ENCODE data around the gene DNM3.

- no peak for TF ChIP-seq PPARA (CRISPR knock-in tag; IDR thresholded peaks at IDR 0.05; ENCODE audit: borderline replicate concordance)
- no peak for TF ChIP-seq CSRNP3 (CRISPR knock-in tag; IDR thresholded peaks at IDR 0.05)
- TF ChIP-seq ZNF565 (CRISPR knock-in tag; conservative IDR thresholded peaks at IDR 0.05; ENCODE audit: low read depth), result no peak
- no peak for TF ChIP-seq GLIS3 (CRISPR knock-in tag; IDR thresholded peaks at IDR 0.05)
- no peak for TF ChIP-seq PATZ1 (CRISPR knock-in tag; IDR thresholded peaks at IDR 0.05; ENCODE audit: borderline replicate concordance)
- TF ChIP-seq CSDC2 (CRISPR knock-in tag; IDR thresholded peaks at IDR 0.05), result no peak
- no peak for TF ChIP-seq ZNF8 (CRISPR knock-in tag; IDR thresholded peaks at IDR 0.05)
- TF ChIP-seq ZFP30 (CRISPR knock-in tag; IDR thresholded peaks at IDR 0.05), result no peak
These were observed 564.6 kb downstream of the DNM3 start for GRCh38 chr1:172405912-172406311.

Data from SK-N-SH treated with all-trans-retinoic acid at 6 μM for 48 hours (cell line).